ENCODE measurements around the gene ZNF831.

ZNF831 gene

DNA sequence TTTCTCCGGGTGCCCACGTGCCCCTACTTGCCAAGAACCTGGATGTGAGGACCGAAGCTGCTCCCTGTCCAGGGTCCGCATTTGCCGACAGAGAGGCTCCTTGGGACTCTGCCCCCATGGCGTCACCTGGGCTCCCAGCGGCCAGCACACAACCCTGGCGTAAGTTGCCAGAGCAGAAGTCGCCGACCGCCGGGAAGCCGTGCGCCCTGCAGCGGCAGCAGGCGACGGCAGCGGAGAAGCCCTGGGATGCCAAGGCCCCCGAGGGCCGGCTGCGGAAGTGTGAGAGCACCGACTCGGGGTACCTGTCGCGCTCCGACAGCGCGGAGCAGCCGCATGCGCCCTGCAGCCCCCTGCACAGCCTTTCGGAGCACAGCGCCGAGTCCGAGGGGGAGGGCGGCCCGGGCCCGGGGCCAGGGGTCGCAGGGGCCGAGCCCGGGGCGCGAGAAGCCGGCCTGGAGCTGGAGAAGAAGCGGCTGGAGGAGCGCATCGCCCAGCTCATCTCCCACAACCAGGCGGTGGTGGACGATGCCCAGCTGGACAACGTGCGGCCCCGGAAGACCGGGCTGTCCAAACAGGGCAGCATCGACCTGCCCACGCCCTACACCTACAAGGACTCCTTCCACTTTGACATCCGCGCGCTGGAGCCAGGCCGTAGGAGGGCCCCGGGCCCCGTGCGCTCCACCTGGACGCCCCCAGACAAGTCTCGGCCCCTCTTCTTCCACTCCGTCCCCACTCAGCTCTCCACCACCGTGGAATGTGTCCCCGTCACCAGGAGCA, 28.3 kb downstream of the ZNF831 start:
- DNase-seq (ENCODE audit: insufficient read length, low spot score) (no peak), FAIRE-seq (no peak)
- TF ChIP-seq CTCF (IDR thresholded peaks at IDR 0.05; ENCODE audit: insufficient read depth, missing control alignments): no peak

GRCh38 chr20:59192533-59192896, 28.9 kb downstream of the ZNF831 start:
- DNase-seq (ENCODE audit: insufficient read length, low spot score) (no peak), FAIRE-seq (no peak)
- TF ChIP-seq CTCF (IDR thresholded peaks at IDR 0.05; ENCODE audit: insufficient read depth, missing control alignments): no peak

GRCh38 chr20:59193325-59193724, 29.7 kb downstream of the ZNF831 start:
- FAIRE-seq (no peak), DNase-seq (ENCODE audit: insufficient read length, low spot score) (no peak)
- TF ChIP-seq CTCF (IDR thresholded peaks at IDR 0.05; ENCODE audit: insufficient read depth, missing control alignments): no peak

- FAIRE-seq: no peak
- no peak for TF ChIP-seq CTCF (IDR thresholded peaks at IDR 0.05; ENCODE audit: insufficient read depth, missing control alignments)
- no peak for DNase-seq (ENCODE audit: insufficient read length, low spot score)
These were observed 30.7 kb downstream of the ZNF831 start for GRCh38 chr20:59194023-59194935.

- no peak for TF ChIP-seq CTCF (IDR thresholded peaks at IDR 0.05; ENCODE audit: insufficient read depth, missing control alignments)
- FAIRE-seq (no peak), DNase-seq (ENCODE audit: insufficient read length, low spot score) (no peak)
These were observed 31.8 kb downstream of the ZNF831 start for GRCh38 chr20:59195316-59195993.

DNA sequence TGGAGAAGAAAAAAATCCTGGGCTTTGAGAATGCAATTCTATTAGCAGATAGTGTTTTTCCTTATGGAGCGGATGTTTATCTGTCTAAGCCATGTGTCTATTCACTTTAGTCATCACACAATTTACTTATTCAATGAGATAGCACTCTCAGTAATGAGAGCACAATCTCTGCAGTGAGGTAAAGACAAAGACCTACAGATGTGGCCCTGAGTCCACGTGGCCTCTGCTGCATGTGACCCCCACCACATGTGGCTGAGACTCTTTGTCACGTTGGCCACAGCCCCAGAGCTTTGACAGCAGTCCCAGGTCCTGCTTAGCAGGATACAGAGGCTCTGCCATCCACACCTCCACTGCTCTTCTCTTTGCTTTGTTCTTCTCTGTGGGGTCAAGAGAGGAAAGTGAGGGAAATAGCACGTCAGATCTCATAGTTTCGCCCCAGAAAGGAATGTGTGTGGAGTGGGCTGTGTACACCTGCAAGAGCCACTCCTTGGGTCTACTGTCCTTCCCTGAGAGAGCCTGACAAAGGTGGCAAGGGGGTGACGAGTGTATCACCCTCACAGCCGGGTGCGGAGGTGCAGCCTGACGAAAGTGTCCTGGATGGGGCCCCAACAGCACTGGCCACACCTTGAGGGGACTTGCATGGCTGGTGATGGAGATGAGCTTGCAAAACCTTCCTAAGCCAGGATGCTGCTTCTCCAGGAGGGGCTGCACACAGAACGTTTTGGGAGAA, 40.7 kb downstream of the ZNF831 start:
- FAIRE-seq (no peak), DNase-seq (ENCODE audit: insufficient read length, low spot score) (no peak)
- TF ChIP-seq CTCF (IDR thresholded peaks at IDR 0.05; ENCODE audit: insufficient read depth, missing control alignments): no peak
